WI38 (cell line): ENCODE results near the gene EIF5.
"Not testable (repeated sequence)": the region's sequence is repeated elsewhere in the genome, so short reads cannot be mapped to it uniquely, and the experiment has no call there.

Source experiments
- H3K4me3 ChIP-seq: 2 replicates; pipeline ENCODE4 v1.5.1; 2011; ENCODE audit warnings: low read depth, mild to moderate bottlenecking, control low read depth, low read length
- TF ChIP-seq, protein P1 (sequence below): IDR thresholded peaks from 2 replicates; pipeline ENCODE4 v1.5.1; 2012; ENCODE audit warnings: low read depth, mild to moderate bottlenecking, control low read depth, low read length

The EIF5 gene

DNA sequence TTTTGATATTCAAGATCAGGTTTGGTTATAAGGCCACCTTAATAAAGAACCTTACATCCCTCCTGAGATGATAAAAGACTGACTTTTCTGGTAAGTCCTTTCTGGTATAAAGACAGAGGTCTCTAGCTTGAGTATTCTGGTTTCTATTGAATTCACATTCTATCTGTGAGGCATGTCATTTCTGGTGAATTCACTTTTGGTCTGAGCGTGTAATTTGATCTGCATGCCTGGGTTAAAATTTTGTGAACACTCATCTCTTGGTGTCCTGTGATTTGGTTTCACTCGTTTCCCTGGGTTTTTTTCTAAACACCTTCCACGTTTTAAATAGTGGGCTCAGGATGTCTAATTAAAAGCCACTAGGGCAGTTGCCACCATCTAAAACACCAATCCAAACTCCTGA is 12.2 kb downstream of the EIF5 start:
- TF ChIP-seq, protein P1, sequence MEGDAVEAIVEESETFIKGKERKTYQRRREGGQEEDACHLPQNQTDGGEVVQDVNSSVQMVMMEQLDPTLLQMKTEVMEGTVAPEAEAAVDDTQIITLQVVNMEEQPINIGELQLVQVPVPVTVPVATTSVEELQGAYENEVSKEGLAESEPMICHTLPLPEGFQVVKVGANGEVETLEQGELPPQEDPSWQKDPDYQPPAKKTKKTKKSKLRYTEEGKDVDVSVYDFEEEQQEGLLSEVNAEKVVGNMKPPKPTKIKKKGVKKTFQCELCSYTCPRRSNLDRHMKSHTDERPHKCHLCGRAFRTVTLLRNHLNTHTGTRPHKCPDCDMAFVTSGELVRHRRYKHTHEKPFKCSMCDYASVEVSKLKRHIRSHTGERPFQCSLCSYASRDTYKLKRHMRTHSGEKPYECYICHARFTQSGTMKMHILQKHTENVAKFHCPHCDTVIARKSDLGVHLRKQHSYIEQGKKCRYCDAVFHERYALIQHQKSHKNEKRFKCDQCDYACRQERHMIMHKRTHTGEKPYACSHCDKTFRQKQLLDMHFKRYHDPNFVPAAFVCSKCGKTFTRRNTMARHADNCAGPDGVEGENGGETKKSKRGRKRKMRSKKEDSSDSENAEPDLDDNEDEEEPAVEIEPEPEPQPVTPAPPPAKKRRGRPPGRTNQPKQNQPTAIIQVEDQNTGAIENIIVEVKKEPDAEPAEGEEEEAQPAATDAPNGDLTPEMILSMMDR, result no peak
- no peak overlapping the region for H3K4me3 ChIP-seq

DNA sequence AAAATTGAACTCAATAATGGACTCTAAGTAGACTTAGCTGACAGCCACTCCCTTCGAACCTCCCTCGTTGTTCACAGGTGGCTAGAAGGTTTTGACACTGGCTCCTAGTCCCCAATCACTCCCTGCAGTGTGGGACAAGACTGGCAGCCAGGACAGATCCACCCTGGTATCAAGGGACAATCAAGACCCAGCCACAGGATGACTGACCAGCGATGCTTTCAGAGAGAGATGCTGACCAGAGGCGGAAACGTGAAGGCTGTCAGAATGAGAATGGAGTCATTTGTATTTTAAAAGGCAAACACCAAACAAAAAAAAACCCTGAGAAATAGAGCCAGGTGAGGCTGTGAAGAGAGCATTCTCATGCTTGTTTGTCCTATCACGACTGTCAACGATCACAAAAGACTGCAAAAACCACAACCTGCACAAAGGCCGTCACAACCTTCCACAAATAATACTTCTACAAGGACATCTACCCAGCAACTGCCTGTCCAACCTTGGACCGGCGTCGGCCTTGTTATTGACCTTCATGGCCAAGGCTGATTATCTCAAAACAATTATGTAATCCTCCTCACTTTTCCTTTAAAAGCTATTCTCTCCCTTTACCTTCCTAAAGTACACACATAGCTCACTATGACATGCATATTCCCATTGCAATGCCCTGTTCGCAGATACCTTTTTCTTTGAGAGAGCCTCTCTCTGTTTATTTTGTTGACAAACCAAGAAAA is 13.2 kb downstream of the EIF5 start:
- TF ChIP-seq, protein P1, result no peak
- no peak overlapping the region for H3K4me3 ChIP-seq

DNA sequence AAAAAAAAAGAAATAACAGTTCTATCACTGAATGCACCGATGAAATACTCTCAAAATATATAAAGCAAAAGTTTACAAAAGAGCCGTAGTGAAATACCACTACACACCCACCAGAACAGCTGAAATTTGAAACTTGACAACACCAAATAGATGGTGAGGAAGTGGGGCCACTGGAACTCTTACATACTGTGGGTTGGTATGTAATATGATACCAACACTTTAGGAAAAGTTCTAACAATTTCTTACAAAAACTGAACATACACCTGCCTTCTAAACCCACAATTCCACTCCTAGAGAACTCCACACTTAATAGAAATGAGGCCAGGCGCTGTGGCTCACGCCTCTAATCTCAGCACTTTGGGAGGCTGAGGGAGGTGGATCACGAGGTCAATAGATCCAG is 14.1 kb downstream of the EIF5 start:
- H3K4me3 ChIP-seq, result no peak overlapping the region
- TF ChIP-seq, protein P1, result no peak

DNA sequence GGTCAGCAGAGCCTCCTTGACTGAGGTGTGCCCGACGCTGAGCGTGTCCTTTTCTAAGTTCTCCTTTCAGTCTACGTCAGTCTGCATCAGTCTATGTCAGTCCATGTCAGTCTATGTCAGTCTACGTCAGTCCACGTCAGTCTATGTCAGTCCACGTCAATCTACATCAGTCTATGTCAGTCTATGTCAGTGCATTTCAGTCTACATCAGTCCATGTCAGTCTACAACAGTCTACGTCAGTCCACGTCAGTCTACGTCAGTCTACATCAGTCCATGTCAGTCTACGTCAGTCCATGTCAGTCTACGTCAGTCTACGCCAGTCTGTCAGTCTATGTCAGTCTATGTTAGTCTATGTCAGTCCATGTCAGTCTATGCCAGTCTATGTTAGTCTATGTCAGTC is 15.9 kb downstream of the EIF5 start:
- H3K4me3 ChIP-seq, result no peak overlapping the region
- TF ChIP-seq, protein P1, result no peak

DNA sequence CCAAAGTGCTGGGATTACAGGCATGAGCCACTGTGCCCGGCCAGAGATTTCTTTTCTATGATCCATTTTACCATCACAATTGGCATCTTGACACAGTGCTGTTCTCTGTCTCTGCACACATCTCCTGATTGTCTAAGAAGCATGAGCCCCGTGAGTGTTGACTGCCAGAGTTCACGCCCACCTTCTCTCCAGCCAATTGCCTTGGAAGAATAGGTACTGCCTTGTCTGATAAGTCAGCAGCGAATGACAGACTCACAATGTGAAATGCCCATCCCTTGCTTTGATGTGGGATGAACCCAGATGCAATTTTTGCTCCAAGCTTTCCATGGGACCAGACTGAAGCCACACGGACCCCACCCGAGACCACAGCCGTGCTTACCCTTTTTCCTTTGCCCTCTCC is 19.3 kb downstream of the EIF5 start:
- TF ChIP-seq, protein P1, result no peak

DNA sequence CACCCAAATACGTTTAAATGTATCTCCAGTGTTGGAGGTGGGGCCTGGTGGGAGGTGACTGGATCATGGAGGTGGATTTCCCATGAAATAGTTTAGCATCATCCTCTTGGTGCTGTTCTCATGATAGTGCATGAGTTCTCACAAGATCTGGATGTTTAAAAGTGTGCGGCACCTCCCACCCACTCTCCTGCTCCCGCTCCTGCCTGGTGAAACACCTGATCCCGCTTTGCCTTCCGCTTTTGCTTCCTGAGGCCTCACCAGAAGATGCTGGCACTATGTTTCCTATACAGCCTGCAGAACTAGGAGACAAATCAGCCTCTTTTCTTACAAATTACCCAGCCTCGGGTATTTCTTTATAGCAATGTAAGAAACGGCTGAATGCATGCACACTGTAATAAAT is 20.1 kb downstream of the EIF5 start:
- TF ChIP-seq, protein P1, result no peak
- no peak overlapping the region for H3K4me3 ChIP-seq

More for the DNA sequence above, 19.3 kb downstream of the EIF5 start:
- H3K4me3 ChIP-seq, result no peak overlapping the region

DNA sequence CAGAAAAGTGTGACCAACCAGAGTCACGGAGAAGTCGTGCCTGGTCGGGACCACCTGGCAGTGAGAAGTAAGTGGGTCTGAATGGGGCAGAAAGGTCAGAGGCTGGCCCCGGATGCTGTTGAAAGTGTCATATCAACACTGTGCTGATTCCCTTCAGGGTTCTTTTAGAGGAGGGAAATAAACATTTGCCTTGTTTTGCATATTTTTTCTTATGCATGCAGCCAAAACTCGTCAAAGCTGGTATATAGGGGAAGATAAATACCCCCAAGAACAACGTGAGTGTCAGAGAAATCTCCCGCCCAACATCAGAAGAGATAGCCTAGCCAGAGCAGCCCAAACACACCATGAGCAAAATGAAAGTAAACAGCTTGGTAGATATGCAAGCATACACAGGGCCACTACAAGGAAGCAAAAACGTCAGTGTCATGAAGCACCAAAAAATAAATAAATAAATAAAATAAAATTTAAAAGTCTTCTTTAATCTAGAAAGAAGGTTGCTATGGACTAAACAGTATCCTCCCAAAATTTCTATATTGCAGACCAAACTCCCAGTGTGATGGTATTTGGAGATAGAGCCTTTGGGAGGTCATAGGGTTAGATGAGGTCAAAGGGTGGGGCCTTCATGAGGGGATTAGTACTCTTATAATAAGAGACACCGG is 22.1 kb downstream of the EIF5 start:
- TF ChIP-seq, protein P1, result no peak
- no peak overlapping the region for H3K4me3 ChIP-seq

DNA sequence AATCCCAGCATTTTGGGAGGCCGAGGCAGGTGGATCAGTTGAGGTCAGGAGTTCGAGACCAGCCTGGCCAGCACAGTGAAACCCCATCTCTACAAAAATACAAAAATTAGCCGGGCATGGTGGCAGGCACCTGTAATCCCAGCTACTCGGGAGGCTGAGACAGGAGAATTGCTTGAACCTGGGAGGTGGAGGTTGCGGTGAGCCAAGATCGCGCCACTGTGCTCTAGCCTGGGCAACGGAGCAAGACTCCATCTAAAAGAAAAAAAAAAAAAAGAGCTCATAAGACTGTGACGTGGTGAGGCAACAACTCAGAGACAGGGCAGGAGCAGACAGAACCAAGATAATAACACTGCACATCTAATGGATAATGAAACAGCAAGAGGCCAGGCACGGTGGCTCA is 23.5 kb downstream of the EIF5 start:
- H3K4me3 ChIP-seq, result not testable (repeated sequence)
